Measurements from ENCODE around the gene FAM3C.

- TF ChIP-seq, protein P1, sequence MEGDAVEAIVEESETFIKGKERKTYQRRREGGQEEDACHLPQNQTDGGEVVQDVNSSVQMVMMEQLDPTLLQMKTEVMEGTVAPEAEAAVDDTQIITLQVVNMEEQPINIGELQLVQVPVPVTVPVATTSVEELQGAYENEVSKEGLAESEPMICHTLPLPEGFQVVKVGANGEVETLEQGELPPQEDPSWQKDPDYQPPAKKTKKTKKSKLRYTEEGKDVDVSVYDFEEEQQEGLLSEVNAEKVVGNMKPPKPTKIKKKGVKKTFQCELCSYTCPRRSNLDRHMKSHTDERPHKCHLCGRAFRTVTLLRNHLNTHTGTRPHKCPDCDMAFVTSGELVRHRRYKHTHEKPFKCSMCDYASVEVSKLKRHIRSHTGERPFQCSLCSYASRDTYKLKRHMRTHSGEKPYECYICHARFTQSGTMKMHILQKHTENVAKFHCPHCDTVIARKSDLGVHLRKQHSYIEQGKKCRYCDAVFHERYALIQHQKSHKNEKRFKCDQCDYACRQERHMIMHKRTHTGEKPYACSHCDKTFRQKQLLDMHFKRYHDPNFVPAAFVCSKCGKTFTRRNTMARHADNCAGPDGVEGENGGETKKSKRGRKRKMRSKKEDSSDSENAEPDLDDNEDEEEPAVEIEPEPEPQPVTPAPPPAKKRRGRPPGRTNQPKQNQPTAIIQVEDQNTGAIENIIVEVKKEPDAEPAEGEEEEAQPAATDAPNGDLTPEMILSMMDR (conservative IDR thresholded peaks at IDR 0.05 in 1 of 2, IDR thresholded peaks at IDR 0.05 in 1 of 2; ENCODE audit: extremely low read depth in 1 of 2, insufficient read depth in 1 of 2, low read depth in 1 of 2, low read length in 2 of 2), result no peak
- TF ChIP-seq EZH2 (IDR thresholded peaks at IDR 0.05; ENCODE audit: borderline replicate concordance, low read length), result no peak
Observed at GRCh38 chr7:121306565-121306964, 89.5 kb downstream of the FAM3C start.

Measured in mammary epithelial cell (primary cell).